GM21526 (cell line): ENCODE data around the gene KCNN2.
A peak's percentile ranks its signal among the peaks of the same experiment; 100 is the strongest.
"Not testable (repeated sequence)": the region's sequence is repeated elsewhere in the genome, so short reads cannot be mapped to it uniquely, and the experiment has no call there.

Source experiments
- ATAC-seq: cut with Tn5 transposase; IDR thresholded peaks from one replicate; pipeline ENCODE4 v1.9.1; 2021; ENCODE audit warnings: moderate library complexity; ENCODE audit not compliant: unreplicated experiment, low FRiP score

KCNN2 gene

GRCh38 chr5:114418176-114419066 lies 56.6 kb downstream of the KCNN2 start:
- ATAC-seq: peak; percentile 96

GRCh38 chr5:114419067-114419388 lies 57.2 kb downstream of the KCNN2 start:
- ATAC-seq: peak; percentile 25

- no peak for ATAC-seq
Observed at GRCh38 chr5:114419959-114420358, 58.1 kb downstream of the KCNN2 start.

GRCh38 chr5:114427204-114427603 lies 65.3 kb downstream of the KCNN2 start:
- ATAC-seq: no peak

GRCh38 chr5:114430532-114430931 lies 68.7 kb downstream of the KCNN2 start:
- ATAC-seq: no peak

- ATAC-seq: not testable (repeated sequence)
Observed at GRCh38 chr5:114432684-114433083, 70.8 kb downstream of the KCNN2 start.

- no peak for ATAC-seq
Observed at GRCh38 chr5:114434396-114435219, 72.7 kb downstream of the KCNN2 start.

GRCh38 chr5:114435220-114435481 lies 73.3 kb downstream of the KCNN2 start:
- ATAC-seq: no peak

GRCh38 chr5:114435885-114436299 lies 74.0 kb downstream of the KCNN2 start:
- ATAC-seq: no peak

GRCh38 chr5:114437936-114438335 lies 76.1 kb downstream of the KCNN2 start:
- ATAC-seq: no peak

- ATAC-seq: no peak
Observed at GRCh38 chr5:114438471-114438870, 76.6 kb downstream of the KCNN2 start.

- peak; percentile 64 for ATAC-seq
Observed at GRCh38 chr5:114447084-114447773, 85.4 kb downstream of the KCNN2 start.

- no peak for ATAC-seq
Observed at GRCh38 chr5:114448481-114448880, 86.6 kb downstream of the KCNN2 start.

GRCh38 chr5:114449860-114450421 lies 88.1 kb downstream of the KCNN2 start:
- ATAC-seq: peak; percentile 97

GRCh38 chr5:114450437-114450836 lies 88.6 kb downstream of the KCNN2 start:
- ATAC-seq: no peak

GRCh38 chr5:114458726-114459125 lies 96.9 kb downstream of the KCNN2 start:
- ATAC-seq: no peak

GRCh38 chr5:114467171-114467570 lies 105.3 kb downstream of the KCNN2 start:
- ATAC-seq: no peak

- no peak for ATAC-seq
Observed at GRCh38 chr5:114467729-114468128, 105.9 kb downstream of the KCNN2 start.

GRCh38 chr5:114469372-114469771 lies 107.5 kb downstream of the KCNN2 start:
- no peak for ATAC-seq

- no peak for ATAC-seq
Observed at GRCh38 chr5:114471529-114471928, 109.7 kb downstream of the KCNN2 start.

GRCh38 chr5:114473541-114473940 lies 111.7 kb downstream of the KCNN2 start:
- ATAC-seq: no peak
